ENCODE data around the gene TDRD6.

TDRD6 gene

GRCh38 chr6:46748940-46749503 lies 61.3 kb downstream of the TDRD6 start:
- DNase-seq = no peak

DNA sequence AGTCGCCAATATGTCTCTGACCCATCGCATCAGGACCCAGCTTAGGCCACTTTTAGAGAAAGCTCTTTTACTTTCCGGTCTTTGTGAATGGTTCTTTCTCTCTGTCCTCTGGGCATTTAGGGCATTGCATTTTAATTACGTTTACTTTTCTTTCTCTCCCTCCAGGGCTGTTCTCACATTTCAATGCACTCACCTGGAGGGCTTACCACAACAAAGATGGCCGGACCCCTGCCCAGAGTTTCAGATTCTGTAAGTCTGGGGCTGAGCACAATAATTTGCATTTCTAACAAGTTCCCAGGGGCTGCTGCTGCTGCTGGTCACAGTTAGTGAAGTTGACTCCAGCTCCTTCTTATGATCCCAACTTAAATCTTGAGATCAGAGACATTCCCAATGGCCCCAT lies 62.0 kb downstream of the TDRD6 start:
- no peak for DNase-seq

- no peak for DNase-seq
Measured at GRCh38 chr6:46751658-46752057, 64.0 kb downstream of the TDRD6 start.
